ENCODE measurements around the gene ZNF846. TPM values are rescaled to one million over a fixed set of nuclear protein-coding genes. Genes with fewer than 3 reads are reported as not detected.
"Not testable (repeated sequence)": the region's sequence is repeated elsewhere in the genome, so short reads cannot be mapped to it uniquely, and the experiment has no call there.

ZNF846 gene
- total RNA-seq = 1 to 10 TPM; 3.8 to 8.4 TPM

- Mint-ChIP-seq H3K4me1 (no peaks in the 10 kb centered on the region), H3K27ac (peak within 1 kb of the TSS; percentile 97), H3K36me3 (ENCODE audit: low read depth) (peaks cover 11% of the 10 kb centered on the region), H3K27me3 (no peaks in the 10 kb centered on the region), H3K9me3 (peaks cover 10% of the 10 kb centered on the region), H3K4me3 (peak within 1 kb of the TSS; percentile 95)
- ATAC-seq (replicated peaks) = peak; percentile 99
Observed at GRCh38 chr19:9768175-9769112, at the start of gene ZNF846. Gene ZNF846, minus strand, starts transcription at chr19:9768738. Its CDS starts 3,788 bp downstream, at chr19:9764950.

GRCh38 chr19:9818175-9818733 is 49.7 kb upstream of the ZNF846 start:
- peak overlapping the region; percentile 79 for H3K4me3 Mint-ChIP-seq

DNA sequence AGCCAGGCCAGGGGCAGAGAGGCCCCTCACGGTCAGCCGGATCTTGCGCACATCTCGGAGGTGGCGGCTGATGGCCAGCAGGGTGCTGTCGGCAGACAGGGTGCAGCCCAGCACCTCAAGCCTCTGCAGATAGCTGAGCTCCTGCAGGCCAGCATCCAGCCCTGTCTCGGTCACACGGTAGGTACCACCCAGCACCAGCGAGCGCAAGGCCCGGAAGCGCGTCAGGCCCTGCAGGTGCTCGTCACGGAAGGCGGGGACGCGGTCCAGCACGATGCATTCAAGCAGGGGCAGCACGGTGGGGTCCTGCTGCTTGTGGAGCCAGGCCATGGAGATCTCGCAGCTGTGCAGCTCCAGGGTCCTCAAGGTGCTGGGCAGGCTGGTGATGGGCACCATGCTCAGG is 42.6 kb upstream of the ZNF846 start:
- Mint-ChIP-seq H3K36me3 (ENCODE audit: low read depth) (peaks cover 46% of the 10 kb centered on the region), H3K4me1 (peaks cover 6% of the 10 kb centered on the region), H3K9me3 (no peaks in the 10 kb centered on the region), H3K27ac (no peak overlapping the region), H3K4me3 (no peak overlapping the region), H3K27me3 (no peaks in the 10 kb centered on the region)
- no peak for ATAC-seq (replicated peaks)

More at GRCh38 chr19:9818175-9818733, 49.7 kb upstream of the ZNF846 start:
- H3K36me3 Mint-ChIP-seq (ENCODE audit: low read depth) = peaks cover 27% of the 10 kb centered on the region
- no peaks in the 10 kb centered on the region for H3K27me3 Mint-ChIP-seq
- peaks cover 10% of the 10 kb centered on the region for H3K4me1 Mint-ChIP-seq
- no peaks in the 10 kb centered on the region for H3K9me3 Mint-ChIP-seq
- no peak for ATAC-seq (replicated peaks)
- peak overlapping the region; percentile 82 for H3K27ac Mint-ChIP-seq

DNA sequence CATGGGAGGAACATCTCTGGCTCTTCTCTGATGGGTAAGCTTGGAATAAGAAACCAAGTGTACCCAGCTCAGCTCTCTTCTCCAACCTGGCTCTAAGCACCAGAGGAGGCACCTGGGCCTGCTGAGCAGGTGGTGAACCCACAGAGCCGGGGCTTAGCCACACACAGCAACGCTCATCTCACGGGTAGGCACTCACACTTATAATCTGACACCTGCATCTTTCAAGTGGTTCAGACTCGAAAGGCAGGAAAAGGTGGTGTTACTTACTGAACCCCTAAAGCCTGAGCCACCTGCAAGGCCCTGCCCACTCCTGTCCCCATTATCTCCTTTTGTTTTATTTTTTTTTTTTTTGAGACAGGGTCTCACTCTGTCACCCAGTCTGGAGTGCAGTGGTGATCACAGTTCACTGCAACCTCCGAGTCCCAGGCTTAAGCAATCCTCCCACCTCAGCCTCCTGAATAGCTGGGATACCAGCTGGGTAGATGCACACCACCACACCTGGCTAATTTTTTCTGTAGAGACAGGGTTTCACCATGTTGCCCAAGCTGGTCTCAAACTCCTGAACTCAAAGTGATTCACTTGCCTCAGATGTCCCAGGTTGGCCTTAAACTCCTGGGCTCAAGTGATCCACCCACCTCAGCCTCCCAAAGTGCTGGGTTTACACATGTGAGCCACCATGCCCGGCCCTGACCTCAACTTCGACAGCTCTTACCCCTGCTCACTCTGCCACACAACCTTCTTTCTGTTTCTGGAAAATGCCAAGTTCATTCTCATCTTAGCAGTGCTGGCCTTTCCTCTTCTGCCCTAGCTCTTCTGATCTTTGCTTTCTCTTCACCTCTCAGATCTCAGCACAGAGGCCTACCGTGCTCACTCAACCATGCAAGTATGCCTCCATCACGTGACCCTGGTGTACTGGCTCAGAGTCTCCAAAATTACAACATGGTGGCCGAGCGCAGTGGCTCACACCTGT is 40.6 kb upstream of the ZNF846 start:
- ATAC-seq (replicated peaks) = no peak
- H3K4me3 Mint-ChIP-seq = no peak overlapping the region
- H3K4me1 Mint-ChIP-seq = peaks cover 6% of the 10 kb centered on the region
- H3K36me3 Mint-ChIP-seq (ENCODE audit: low read depth) = peaks cover 35% of the 10 kb centered on the region
- H3K27me3 Mint-ChIP-seq = no peaks in the 10 kb centered on the region
- peak overlapping the region; percentile 44 for H3K27ac Mint-ChIP-seq
- H3K9me3 Mint-ChIP-seq = no peaks in the 10 kb centered on the region

GRCh38 chr19:9806803-9807202 is 38.3 kb upstream of the ZNF846 start:
- Mint-ChIP-seq H3K27ac (no peak overlapping the region), H3K4me1 (peaks cover 6% of the 10 kb centered on the region), H3K9me3 (no peaks in the 10 kb centered on the region), H3K4me3 (no peak overlapping the region), H3K27me3 (no peaks in the 10 kb centered on the region), H3K36me3 (ENCODE audit: low read depth) (peaks cover 29% of the 10 kb centered on the region)
- no peak for ATAC-seq (replicated peaks)

- Mint-ChIP-seq H3K27me3 (no peaks in the 10 kb centered on the region), H3K4me1 (no peaks in the 10 kb centered on the region), H3K9me3 (no peaks in the 10 kb centered on the region), H3K27ac (no peak overlapping the region), H3K36me3 (ENCODE audit: low read depth) (no peaks in the 10 kb centered on the region), H3K4me3 (no peak overlapping the region)
- no peak for ATAC-seq (replicated peaks)
Observed at GRCh38 chr19:9801976-9802375, 33.4 kb upstream of the ZNF846 start.

- no peak for ATAC-seq (replicated peaks)
- no peaks in the 10 kb centered on the region for H3K36me3 Mint-ChIP-seq (ENCODE audit: low read depth)
- H3K4me1 Mint-ChIP-seq = peaks cover 4% of the 10 kb centered on the region
- no peak overlapping the region for H3K27ac Mint-ChIP-seq
- no peaks in the 10 kb centered on the region for H3K27me3 Mint-ChIP-seq
- no peaks in the 10 kb centered on the region for H3K9me3 Mint-ChIP-seq
- no peak overlapping the region for H3K4me3 Mint-ChIP-seq
Observed at GRCh38 chr19:9799162-9799561, 30.6 kb upstream of the ZNF846 start.

DNA sequence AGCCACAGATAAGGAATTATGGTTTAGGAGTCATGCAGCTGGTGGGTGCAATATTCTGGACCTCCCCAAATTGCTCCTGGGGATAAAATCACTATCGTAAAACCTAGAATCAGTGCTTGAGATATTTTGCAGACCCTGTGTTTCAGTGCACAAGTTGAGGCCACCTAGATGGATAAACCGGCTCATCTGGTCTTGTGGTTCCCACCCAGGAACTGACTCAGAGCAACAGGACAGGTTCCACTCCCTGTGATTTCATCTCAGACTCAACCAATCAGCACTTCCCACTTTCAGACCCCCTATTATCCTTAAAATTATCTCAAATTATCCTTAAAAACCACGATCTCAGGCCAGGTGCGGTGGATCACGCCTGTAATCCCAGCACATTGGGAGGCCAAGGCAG is 29.3 kb upstream of the ZNF846 start:
- ATAC-seq (replicated peaks) = no peak
- Mint-ChIP-seq H3K9me3 (no peaks in the 10 kb centered on the region), H3K36me3 (ENCODE audit: low read depth) (no peaks in the 10 kb centered on the region), H3K4me1 (peaks cover 7% of the 10 kb centered on the region), H3K27ac (no peak overlapping the region), H3K4me3 (no peak overlapping the region), H3K27me3 (no peaks in the 10 kb centered on the region)

DNA sequence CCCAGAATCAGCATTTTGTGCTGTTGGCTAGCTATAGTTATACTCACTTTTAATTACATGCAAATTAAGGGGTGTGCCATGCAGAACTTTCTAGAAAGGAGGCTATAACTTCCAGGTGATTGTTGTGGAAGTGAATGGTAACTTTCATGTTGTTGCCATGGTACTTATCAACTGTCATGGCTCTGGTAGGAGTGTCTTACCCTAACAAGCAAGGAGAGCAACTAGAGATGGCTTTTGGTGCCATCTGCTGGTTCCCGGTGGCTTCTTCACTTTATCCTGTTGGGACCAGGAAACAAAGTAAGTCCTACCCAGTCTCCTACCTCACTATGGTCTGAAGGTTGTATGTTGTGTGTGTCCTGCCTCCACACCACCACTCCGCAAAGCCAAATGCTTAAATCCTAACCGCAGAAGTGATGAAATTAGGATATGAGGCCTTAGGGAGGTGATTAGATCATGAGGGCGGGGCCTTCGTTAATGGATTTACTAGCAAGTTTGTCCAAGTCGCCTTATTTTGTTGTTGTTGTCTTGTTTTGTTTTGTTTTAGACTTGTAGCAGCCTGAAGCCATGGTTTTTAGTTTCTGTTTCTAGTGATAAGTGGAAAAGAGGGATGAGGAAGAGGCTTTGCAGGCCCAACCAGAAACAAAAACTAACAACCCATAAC is 27.7 kb upstream of the ZNF846 start:
- no peaks in the 10 kb centered on the region for H3K36me3 Mint-ChIP-seq (ENCODE audit: low read depth)
- H3K27me3 Mint-ChIP-seq = no peaks in the 10 kb centered on the region
- peaks cover 12% of the 10 kb centered on the region for H3K4me1 Mint-ChIP-seq
- peak; percentile 65 for ATAC-seq (replicated peaks)
- H3K4me3 Mint-ChIP-seq = no peak overlapping the region
- H3K27ac Mint-ChIP-seq = peak overlapping the region; percentile 81
- no peaks in the 10 kb centered on the region for H3K9me3 Mint-ChIP-seq

DNA sequence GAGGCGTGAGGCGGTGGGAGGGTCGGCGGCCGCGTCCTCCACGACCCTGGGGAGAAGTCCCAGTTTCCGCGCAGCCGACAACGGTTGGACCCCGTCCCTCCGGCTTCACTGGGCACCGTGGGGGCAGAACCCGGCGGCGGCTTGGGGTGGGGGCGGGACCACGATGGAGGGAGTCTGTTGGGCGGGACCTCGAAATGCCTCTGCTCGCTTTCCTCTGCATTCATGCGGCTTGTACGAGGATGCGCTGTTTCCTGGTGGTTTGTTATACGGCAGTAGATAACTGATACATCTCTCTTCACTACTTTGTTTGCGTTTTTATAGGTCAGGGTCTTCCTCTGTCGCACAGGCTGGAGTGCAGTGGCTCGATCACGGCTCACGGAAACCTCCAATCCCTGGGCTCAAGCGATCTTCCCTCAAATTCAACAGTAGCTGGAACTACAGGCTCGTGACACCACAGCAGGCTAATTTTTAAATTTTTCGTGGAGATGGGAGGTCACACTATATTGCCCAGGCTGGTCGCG is 24.6 kb upstream of the ZNF846 start:
- ATAC-seq (replicated peaks) = peak; percentile 32
- Mint-ChIP-seq H3K27me3 (no peaks in the 10 kb centered on the region), H3K27ac (peak overlapping the region; percentile 89), H3K9me3 (no peaks in the 10 kb centered on the region), H3K4me1 (peaks cover 17% of the 10 kb centered on the region), H3K4me3 (peak overlapping the region; percentile 86), H3K36me3 (ENCODE audit: low read depth) (no peaks in the 10 kb centered on the region)

- Mint-ChIP-seq H3K27ac (peak overlapping the region; percentile 89), H3K4me3 (peak overlapping the region; percentile 86), H3K4me1 (peaks cover 17% of the 10 kb centered on the region), H3K36me3 (ENCODE audit: low read depth) (no peaks in the 10 kb centered on the region), H3K27me3 (no peaks in the 10 kb centered on the region), H3K9me3 (no peaks in the 10 kb centered on the region)
- peak; percentile 65 for ATAC-seq (replicated peaks)
Observed at GRCh38 chr19:9792206-9793070, 23.9 kb upstream of the ZNF846 start.

DNA sequence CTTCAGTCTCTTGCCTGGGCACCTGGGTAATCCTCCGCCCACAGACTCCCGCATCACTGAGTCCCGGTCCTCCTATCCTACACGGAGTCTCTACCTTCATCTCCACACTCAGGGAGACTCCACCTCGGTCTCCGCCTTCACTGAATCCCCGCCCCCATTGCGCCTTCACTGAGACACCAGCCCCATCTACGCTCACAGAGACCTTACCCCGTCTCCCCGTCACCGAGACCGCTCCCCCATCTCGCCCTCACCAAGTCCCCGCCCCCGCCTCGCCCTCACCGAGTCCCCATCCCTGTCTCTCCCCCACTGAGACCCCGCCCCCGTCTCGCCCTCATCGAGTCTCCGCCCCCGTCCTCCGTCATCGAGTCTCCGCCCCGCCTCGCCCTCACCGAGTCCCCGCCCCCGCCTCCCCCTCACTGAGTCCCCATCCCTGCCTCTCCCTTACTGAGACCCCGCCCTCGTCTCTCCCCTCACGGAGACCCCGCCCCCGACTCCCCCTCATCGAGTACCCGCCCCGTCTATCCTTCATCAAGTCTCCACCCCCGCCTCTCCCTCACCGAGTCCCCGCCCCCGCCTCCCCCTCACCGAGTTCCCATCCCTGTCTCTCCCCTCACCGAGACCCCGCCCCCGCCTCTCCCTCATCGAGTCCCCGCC is 23.1 kb upstream of the ZNF846 start:
- no peaks in the 10 kb centered on the region for H3K9me3 Mint-ChIP-seq
- peak overlapping the region; percentile 86 for H3K4me3 Mint-ChIP-seq
- H3K4me1 Mint-ChIP-seq = peaks cover 17% of the 10 kb centered on the region
- peak overlapping the region; percentile 89 for H3K27ac Mint-ChIP-seq
- peak; percentile 73 for ATAC-seq (replicated peaks)
- no peaks in the 10 kb centered on the region for H3K27me3 Mint-ChIP-seq
- no peaks in the 10 kb centered on the region for H3K36me3 Mint-ChIP-seq (ENCODE audit: low read depth)

GRCh38 chr19:9791073-9791367 is 22.5 kb upstream of the ZNF846 start:
- Mint-ChIP-seq H3K27ac (peak overlapping the region; percentile 89), H3K4me3 (peak overlapping the region; percentile 86), H3K4me1 (peaks cover 13% of the 10 kb centered on the region)
- ATAC-seq (replicated peaks); H3K9me3 Mint-ChIP-seq; H3K27me3 Mint-ChIP-seq; H3K36me3 Mint-ChIP-seq (ENCODE audit: low read depth): not testable (repeated sequence)

Data from activated T-helper 17 cell treated with anti-CD3 and anti-CD28 coated beads, Interleukin-2, amount 50 U/mL, for 72 hours (primary cell).